NT2/D1 (cell line): Measurements from ENCODE around the gene REEP3.

ENCODE experiments used
- DNase-seq: peaks from one replicate; pipeline ENCODE4 v3.0.0-alpha.2; 2011; ENCODE audit warnings: low read depth, low spot score
- H3K27me3 ChIP-seq: 2 replicates; pipeline ENCODE4 v1.6.0; 2011; ENCODE audit warnings: mild to moderate bottlenecking; ENCODE audit not compliant: insufficient read length, insufficient read depth
- H3K36me3 ChIP-seq: 2 replicates; pipeline ENCODE4 v1.6.1; 2011; ENCODE audit warnings: mild to moderate bottlenecking, low read length, mixed read lengths; ENCODE audit not compliant: insufficient read depth, insufficient read length
- H3K4me1 ChIP-seq: 2 replicates; pipeline ENCODE4 v1.5.1; 2011; ENCODE audit not compliant: insufficient read depth, insufficient read length
- H3K4me3 ChIP-seq: 2 replicates; pipeline ENCODE4 v1.5.1; 2011; ENCODE audit warnings: low read depth; ENCODE audit not compliant: insufficient read length
- H3K9ac ChIP-seq: 2 replicates; pipeline ENCODE4 v1.6.0; 2011; ENCODE audit warnings: low read depth; ENCODE audit not compliant: insufficient read length
- H3K9me3 ChIP-seq: 2 replicates; pipeline ENCODE4 v1.5.1; 2011; ENCODE audit warnings: mild to moderate bottlenecking, low read length; ENCODE audit not compliant: insufficient read depth
- SUZ12 ChIP-seq: IDR thresholded peaks from 2 replicates; pipeline ENCODE4 v1.6.1; 2011; ENCODE audit not compliant: insufficient read length, insufficient read depth; ENCODE audit errors: extremely low read depth
- YY1 ChIP-seq: IDR thresholded peaks from 2 replicates; pipeline ENCODE4 v1.6.1; 2011; ENCODE audit not compliant: insufficient read length, insufficient read depth
- ZNF274 ChIP-seq: IDR thresholded peaks from 2 replicates; pipeline ENCODE4 v1.6.1; 2011; ENCODE audit warnings: mild to moderate bottlenecking, low read depth, low read length

Gene REEP3

DNA sequence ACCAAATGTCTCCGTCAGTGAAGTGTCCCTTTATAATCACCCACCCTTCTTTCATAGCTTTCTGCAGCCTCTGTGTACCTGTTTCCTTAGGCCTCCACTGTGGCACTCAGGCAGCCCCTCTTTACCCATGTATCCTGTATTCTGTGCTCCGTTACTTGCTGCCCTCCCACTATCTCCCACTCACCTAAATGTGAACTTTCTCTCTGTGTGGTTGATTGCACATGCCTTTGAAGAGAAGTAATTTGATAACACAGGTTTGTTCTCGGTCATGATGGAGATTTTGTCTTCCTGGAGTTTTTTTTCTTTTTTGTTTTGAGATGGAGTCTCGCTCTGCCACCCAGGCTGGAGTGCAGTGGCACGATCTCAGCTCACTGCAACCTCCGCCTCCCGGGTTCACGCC is 61.5 kb downstream of the REEP3 start:
- Histone ChIP-seq H3K36me3 (peaks cover under 1% of the 10 kb centered on the region), H3K9ac (no peak overlapping the region), H3K9me3 (no peaks in the 10 kb centered on the region), H3K4me3 (no peak overlapping the region), H3K27me3 (no peaks in the 10 kb centered on the region), H3K4me1 (no peaks in the 10 kb centered on the region)
- TF ChIP-seq SUZ12 (no peak), YY1 (no peak), ZNF274 (no peak)
- DNase-seq = no peak

DNA sequence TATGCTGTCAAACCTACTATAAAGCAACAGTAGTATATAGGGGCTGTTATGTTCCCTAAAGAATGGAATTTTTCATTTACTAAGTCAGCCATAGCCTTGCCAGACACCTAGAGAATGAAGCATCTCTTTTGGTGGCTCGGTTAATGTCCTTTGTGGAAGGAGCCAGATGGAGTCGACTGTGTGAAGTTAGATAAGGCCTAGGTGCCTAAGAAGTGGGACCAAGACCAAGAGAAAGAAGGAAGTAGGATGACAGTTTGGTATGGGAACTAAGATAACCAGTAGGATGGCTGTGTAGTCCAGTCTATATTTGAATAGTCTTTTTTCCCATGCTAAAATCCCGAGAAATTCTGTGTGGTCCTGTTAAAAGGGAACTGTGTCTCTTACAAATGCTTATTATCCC is 62.2 kb downstream of the REEP3 start:
- H3K27me3 ChIP-seq = no peaks in the 10 kb centered on the region
- no peak overlapping the region for H3K9ac ChIP-seq
- no peak for DNase-seq
- no peaks in the 10 kb centered on the region for H3K36me3 ChIP-seq
- H3K4me3 ChIP-seq = no peak overlapping the region
- H3K9me3 ChIP-seq = no peaks in the 10 kb centered on the region
- TF ChIP-seq YY1 (no peak), ZNF274 (no peak), SUZ12 (no peak)
- no peaks in the 10 kb centered on the region for H3K4me1 ChIP-seq

DNA sequence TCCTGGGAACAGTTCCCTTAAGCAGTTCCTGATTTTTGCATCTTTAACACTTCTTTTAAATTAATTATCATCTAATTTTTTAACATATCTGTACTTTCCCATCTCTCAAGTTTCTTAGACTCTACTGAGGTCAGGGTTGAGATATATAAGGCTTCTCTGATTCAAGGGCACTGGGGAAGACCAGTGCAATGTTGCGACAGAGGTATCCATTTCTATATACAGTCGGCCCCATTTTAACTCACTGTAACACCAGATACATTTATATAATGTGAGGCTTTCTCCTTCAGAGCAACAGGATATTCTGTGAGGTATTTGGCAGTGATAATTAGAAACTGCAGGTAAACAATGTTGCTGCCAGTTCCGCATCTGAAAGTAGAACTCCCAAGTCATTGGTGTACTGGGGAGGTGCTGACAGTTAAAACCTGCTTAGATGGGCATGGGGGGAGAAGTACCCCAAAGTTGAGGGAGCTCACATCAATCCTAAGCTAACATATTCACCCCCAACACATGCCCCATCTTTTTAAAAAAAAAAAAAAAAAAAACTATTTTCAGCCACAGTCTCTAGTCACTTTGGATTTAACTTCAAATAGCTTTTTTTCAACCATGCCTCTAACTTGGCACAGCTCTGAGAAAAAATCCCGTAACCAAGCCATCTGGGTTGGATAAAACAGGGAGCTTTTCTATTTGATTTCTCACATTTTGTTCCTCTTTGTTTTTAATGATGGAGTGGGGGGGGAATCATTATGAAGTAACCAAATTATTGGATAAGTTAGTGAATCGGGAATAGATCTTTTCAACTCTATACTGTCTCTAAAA is 62.9 kb downstream of the REEP3 start:
- DNase-seq = no peak
- H3K36me3 ChIP-seq = no peaks in the 10 kb centered on the region
- no peaks in the 10 kb centered on the region for H3K27me3 ChIP-seq
- H3K4me1 ChIP-seq = no peaks in the 10 kb centered on the region
- H3K4me3 ChIP-seq = no peak overlapping the region
- TF ChIP-seq ZNF274 = no peak
- TF ChIP-seq SUZ12 = no peak
- no peak for TF ChIP-seq YY1
- H3K9me3 ChIP-seq = no peaks in the 10 kb centered on the region
- no peak overlapping the region for H3K9ac ChIP-seq

DNA sequence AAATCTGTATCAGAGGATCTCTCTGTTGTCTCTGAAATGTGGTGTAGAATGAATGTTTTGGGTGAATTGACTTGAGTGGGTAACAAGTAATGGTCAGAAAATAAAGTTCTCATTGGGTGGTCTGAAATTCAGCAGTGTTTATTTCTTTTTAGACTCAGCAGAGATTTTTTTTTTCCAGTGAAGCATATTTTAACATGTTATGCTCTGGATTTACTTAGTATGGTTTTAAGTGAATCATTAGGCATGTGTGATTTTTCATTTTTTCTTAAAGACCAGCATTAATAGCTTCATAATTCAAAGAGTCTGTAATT is 63.5 kb downstream of the REEP3 start:
- Histone ChIP-seq H3K9me3 (no peaks in the 10 kb centered on the region), H3K4me3 (no peak overlapping the region), H3K27me3 (no peaks in the 10 kb centered on the region), H3K9ac (no peak overlapping the region), H3K36me3 (no peaks in the 10 kb centered on the region), H3K4me1 (no peaks in the 10 kb centered on the region)
- TF ChIP-seq ZNF274 (no peak), SUZ12 (no peak), YY1 (no peak)
- no peak for DNase-seq

DNA sequence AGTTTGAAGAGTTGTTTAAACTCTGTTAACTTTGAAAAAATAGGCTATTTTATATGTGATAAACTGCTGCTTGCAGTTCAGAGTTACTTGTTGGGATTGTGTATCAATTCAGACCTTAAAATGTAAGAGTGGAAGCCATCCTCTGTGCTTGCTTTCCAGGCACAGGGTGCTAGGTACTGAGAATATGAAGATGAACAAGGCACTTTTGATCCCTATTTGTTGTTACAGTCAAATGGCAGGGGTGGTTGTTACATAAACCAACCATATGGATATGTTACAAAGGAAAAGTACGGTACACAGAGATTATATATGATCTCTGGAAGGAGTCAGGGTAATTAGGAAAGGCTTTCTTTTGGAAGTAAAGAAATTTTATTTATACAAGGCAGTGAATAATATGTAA is 63.8 kb downstream of the REEP3 start:
- Histone ChIP-seq H3K4me3 (no peak overlapping the region), H3K27me3 (no peaks in the 10 kb centered on the region), H3K36me3 (no peaks in the 10 kb centered on the region), H3K9me3 (no peaks in the 10 kb centered on the region), H3K4me1 (no peaks in the 10 kb centered on the region), H3K9ac (no peak overlapping the region)
- TF ChIP-seq ZNF274 (no peak), YY1 (no peak), SUZ12 (no peak)
- no peak for DNase-seq

DNA sequence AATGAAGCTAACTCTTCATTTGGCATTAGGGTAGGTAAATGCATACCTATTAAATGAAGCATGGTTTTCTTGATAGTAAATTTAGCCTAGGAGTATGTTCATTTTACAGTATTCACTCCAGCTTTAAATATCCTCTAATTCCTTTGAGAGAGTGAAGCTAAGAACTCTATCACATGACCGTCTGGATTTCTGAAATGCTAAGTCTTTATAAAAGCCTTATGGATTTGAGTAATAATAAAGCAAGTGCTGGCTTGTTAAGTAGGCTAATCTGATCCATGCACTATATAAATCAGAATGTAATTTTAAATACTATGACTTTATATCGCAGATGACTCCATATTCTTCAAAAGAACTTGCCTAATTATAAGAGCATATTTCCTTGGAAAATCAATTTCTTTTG is 64.8 kb downstream of the REEP3 start:
- no peaks in the 10 kb centered on the region for H3K9me3 ChIP-seq
- DNase-seq = no peak
- TF ChIP-seq ZNF274 (no peak), YY1 (no peak), SUZ12 (no peak)
- H3K36me3 ChIP-seq = no peaks in the 10 kb centered on the region
- no peaks in the 10 kb centered on the region for H3K4me1 ChIP-seq
- H3K9ac ChIP-seq = no peak overlapping the region
- no peaks in the 10 kb centered on the region for H3K27me3 ChIP-seq
- no peak overlapping the region for H3K4me3 ChIP-seq

DNA sequence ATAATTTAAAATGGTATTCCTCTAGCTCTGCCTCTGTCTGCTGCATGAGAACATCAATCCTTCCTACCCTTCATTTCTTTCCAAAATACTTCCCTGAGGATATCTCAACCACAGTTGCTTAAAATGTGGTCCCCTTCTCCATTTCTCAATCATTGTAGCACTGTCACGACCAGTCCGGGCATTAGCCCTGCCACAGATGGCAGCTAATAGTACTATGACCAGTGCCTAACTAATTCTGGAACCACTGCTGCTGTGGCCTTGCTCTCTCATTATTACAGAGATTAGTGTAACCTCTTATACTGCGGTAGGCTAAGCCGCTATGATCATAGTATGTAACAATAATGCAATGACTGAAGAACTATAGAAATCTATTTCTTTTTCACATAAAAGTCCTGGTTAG is 66.0 kb downstream of the REEP3 start:
- Histone ChIP-seq H3K4me1 (no peaks in the 10 kb centered on the region), H3K9me3 (no peaks in the 10 kb centered on the region), H3K9ac (no peak overlapping the region), H3K4me3 (no peak overlapping the region), H3K27me3 (no peaks in the 10 kb centered on the region), H3K36me3 (no peaks in the 10 kb centered on the region)
- TF ChIP-seq SUZ12 (no peak), ZNF274 (no peak), YY1 (no peak)
- no peak for DNase-seq
